Trophoblast cell (in vitro differentiated cells and primary cell): ENCODE data around the gene TMEM259.

Experiments used
- DNase-seq, 2 donors: peaks; one replicate each; pipeline ENCODE4 v3.0.0-alpha.2; 2016
- H2AFZ ChIP-seq: 2 replicates; pipeline ENCODE4 v1.6.1; 2013; ENCODE audit warnings: low read length, moderate library complexity, mild to moderate bottlenecking; ENCODE audit not compliant: insufficient read depth, poor library complexity
- H2AK5ac ChIP-seq: 2 replicates; pipeline ENCODE4 v1.6.1; 2013; ENCODE audit warnings: mild to moderate bottlenecking, low read length
- H2BK120ac ChIP-seq: 2 replicates; pipeline ENCODE4 v1.6.1; 2013; ENCODE audit warnings: low read length, mild to moderate bottlenecking, moderate library complexity; ENCODE audit not compliant: insufficient read depth, poor library complexity
- H2BK12ac ChIP-seq: 2 replicates; pipeline ENCODE4 v1.6.1; 2013; ENCODE audit warnings: mild to moderate bottlenecking, low read length, moderate library complexity
- H2BK5ac ChIP-seq: 2 replicates; pipeline ENCODE4 v1.6.1; 2013; ENCODE audit warnings: low read length, low read depth, moderate library complexity, mild to moderate bottlenecking; ENCODE audit not compliant: poor library complexity
- H3K14ac ChIP-seq: 2 replicates; pipeline ENCODE4 v1.6.1; 2013; ENCODE audit warnings: mild to moderate bottlenecking, low read length
- H3K18ac ChIP-seq: 2 replicates; pipeline ENCODE4 v1.6.1; 2013; ENCODE audit warnings: mild to moderate bottlenecking, low read length
- H3K23ac ChIP-seq: 2 replicates; pipeline ENCODE4 v1.6.1; 2013; ENCODE audit warnings: low read length
- H3K27ac ChIP-seq: 2 replicates; pipeline ENCODE4 v1.5.1; 2013; ENCODE audit warnings: low read depth, mild to moderate bottlenecking, inconsistent platforms, low read length, moderate library complexity
- H3K27me3 ChIP-seq: 2 replicates; pipeline ENCODE4 v1.6.1; 2013; ENCODE audit warnings: inconsistent platforms, mild to moderate bottlenecking, low read length, moderate library complexity; ENCODE audit not compliant: insufficient read depth
- H3K36me3 ChIP-seq, 2 experiments: 1 replicate in 1 of 2; 2 replicates in 1 of 2; pipeline ENCODE4 v1.6.1; 2013; ENCODE audit warnings: low read length in 2 of 2, mild to moderate bottlenecking in 2 of 2, moderate library complexity in 1 of 2; ENCODE audit not compliant: insufficient read depth in 2 of 2, control insufficient read depth in 1 of 2
- H3K4ac ChIP-seq: 2 replicates; pipeline ENCODE4 v1.6.1; 2013; ENCODE audit warnings: low read depth, mild to moderate bottlenecking, low read length, moderate library complexity
- H3K4me1 ChIP-seq, 2 experiments: 1 replicate in 1 of 2; 2 replicates in 1 of 2; pipeline ENCODE4 v1.6.1; 2013; ENCODE audit warnings: low read length in 2 of 2, mild to moderate bottlenecking in 2 of 2, moderate library complexity in 1 of 2; ENCODE audit not compliant: insufficient read depth in 2 of 2, control insufficient read depth in 1 of 2
- H3K4me2 ChIP-seq: 2 replicates; pipeline ENCODE4 v1.6.1; 2013; ENCODE audit warnings: inconsistent platforms, mild to moderate bottlenecking, low read length, moderate library complexity
- H3K4me3 ChIP-seq: 2 replicates; pipeline ENCODE4 v1.5.1; 2013; ENCODE audit warnings: mild to moderate bottlenecking, low read depth, low read length, inconsistent platforms
- H3K79me1 ChIP-seq: one replicate; pipeline ENCODE4 v1.6.1; 2013; ENCODE audit warnings: low read length
- H3K79me2 ChIP-seq: 2 replicates; pipeline ENCODE4 v1.6.1; 2013; ENCODE audit warnings: low read length, mild to moderate bottlenecking; ENCODE audit not compliant: control insufficient read depth, insufficient read depth, poor library complexity
- H3K9ac ChIP-seq: 2 replicates; pipeline ENCODE4 v1.6.1; 2013; ENCODE audit warnings: mild to moderate bottlenecking, low read length
- H3K9me3 ChIP-seq: 2 replicates; pipeline ENCODE4 v1.6.1; 2013; ENCODE audit warnings: low read depth, mild to moderate bottlenecking, control low read depth, inconsistent platforms, low read length; ENCODE audit not compliant: insufficient read depth
- H4K12ac ChIP-seq: 2 replicates; pipeline ENCODE4 v1.6.1; 2013; ENCODE audit warnings: low read depth, mild to moderate bottlenecking, low read length, moderate library complexity
- H4K8ac ChIP-seq: 2 replicates; pipeline ENCODE4 v1.6.1; 2013; ENCODE audit warnings: low read depth, mild to moderate bottlenecking, low read length, moderate library complexity
- H4K91ac ChIP-seq: one replicate; pipeline ENCODE4 v1.6.1; 2013; ENCODE audit warnings: low read depth, mild to moderate bottlenecking, low read length, moderate library complexity
- WGBS: extraction: QIAGEN DNeasy Blood & Tissue Kit; methylation state at CpG from one replicate; pipeline ENCODE4 v1.1.7; 2013; ENCODE audit warnings: missing lambda C conversion rate; ENCODE audit not compliant: insufficient read length, insufficient coverage; ENCODE audit errors: extremely low coverage; 5-methylcytosine and 5-hydroxymethylcytosine counted together

Gene TMEM259

DNA sequence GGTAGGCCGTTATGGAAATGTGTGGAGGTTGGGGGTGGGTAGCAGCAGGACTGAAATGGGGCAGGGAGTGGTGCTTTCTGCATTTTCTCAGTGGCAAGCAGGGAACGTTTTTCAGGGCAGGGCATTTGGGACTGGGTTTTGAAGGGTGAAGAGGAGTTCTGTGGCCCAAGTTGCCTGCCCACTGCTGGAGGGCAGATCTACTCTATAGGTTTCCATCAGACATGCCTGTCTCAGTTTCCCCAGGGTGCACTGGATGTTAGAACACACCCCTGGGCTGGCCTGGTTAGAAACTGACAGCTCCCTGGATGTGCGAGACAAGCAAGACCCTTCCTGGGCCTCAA lies 21.6 kb downstream of the TMEM259 start:
- Histone ChIP-seq H2BK5ac (no peak overlapping the region), H2AFZ (no peak overlapping the region)
- no peak for DNase-seq

DNA sequence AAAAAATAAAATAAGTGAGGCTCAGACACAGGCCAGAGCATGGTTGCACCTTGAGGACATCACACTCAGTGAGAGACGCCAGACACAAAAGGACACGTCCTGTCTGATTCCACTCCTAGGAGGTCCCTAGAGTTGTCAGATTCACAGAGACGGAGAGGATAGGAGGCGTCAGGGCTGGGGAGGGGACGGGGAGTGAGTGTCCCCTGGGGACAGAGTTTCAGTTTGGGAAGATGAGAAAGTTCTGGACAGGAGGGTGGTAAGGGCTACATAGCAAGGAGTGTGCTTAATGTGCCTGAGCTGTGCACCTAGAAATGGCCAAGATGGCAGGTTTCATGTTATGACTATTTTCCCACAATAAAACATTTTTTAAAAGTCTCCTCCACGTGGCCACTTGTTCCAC lies 22.9 kb downstream of the TMEM259 start:
- Histone ChIP-seq H3K23ac (no peak overlapping the region), H3K4me1 (peaks cover 18 to 21% of the 10 kb centered on the region in 2 experiments), H2BK12ac (no peak overlapping the region), H2BK120ac (no peak overlapping the region), H3K4ac (no peak overlapping the region), H4K12ac (no peak overlapping the region), H3K18ac (no peak overlapping the region), H3K27me3 (peaks cover 13% of the 10 kb centered on the region), H3K9me3 (peaks cover 7% of the 10 kb centered on the region), H3K27ac (no peak overlapping the region), H3K4me2 (no peak overlapping the region), H2AK5ac (no peak overlapping the region), H3K79me1 (peaks cover 8% of the 10 kb centered on the region), H2AFZ (no peak overlapping the region), H3K14ac (no peak overlapping the region), H3K79me2 (no peaks in the 10 kb centered on the region), H4K8ac (no peak overlapping the region), H3K36me3 (peaks cover 11 to 13% of the 10 kb centered on the region in 2 experiments), H3K4me3 (no peak overlapping the region), H3K9ac (no peak overlapping the region), H2BK5ac (no peak overlapping the region), H4K91ac (no peak overlapping the region)
- WGBS = no CpG with 5 or more reads among the region's 6 CpGs
- DNase-seq = no peak

More for the DNA sequence above, 21.6 kb downstream of the TMEM259 start:
- Histone ChIP-seq H3K36me3 (peaks cover 5 to 9% of the 10 kb centered on the region in 2 experiments), H3K27me3 (peaks cover 13% of the 10 kb centered on the region), H3K18ac (no peak overlapping the region), H3K9ac (no peak overlapping the region), H3K4me3 (no peak overlapping the region), H3K79me1 (peaks cover 2% of the 10 kb centered on the region), H3K4ac (no peak overlapping the region), H3K4me1 (peaks cover 9 to 10% of the 10 kb centered on the region in 2 experiments), H4K12ac (no peak overlapping the region), H3K4me2 (no peak overlapping the region), H3K23ac (no peak overlapping the region), H4K8ac (no peak overlapping the region), H3K79me2 (no peaks in the 10 kb centered on the region), H2BK120ac (no peak overlapping the region), H3K14ac (no peak overlapping the region), H2AK5ac (no peak overlapping the region), H3K9me3 (peaks cover 5% of the 10 kb centered on the region), H4K91ac (no peak overlapping the region), H2BK12ac (no peak overlapping the region), H3K27ac (no peak overlapping the region)
- WGBS = no CpG with 5 or more reads among the region's 3 CpGs

DNA sequence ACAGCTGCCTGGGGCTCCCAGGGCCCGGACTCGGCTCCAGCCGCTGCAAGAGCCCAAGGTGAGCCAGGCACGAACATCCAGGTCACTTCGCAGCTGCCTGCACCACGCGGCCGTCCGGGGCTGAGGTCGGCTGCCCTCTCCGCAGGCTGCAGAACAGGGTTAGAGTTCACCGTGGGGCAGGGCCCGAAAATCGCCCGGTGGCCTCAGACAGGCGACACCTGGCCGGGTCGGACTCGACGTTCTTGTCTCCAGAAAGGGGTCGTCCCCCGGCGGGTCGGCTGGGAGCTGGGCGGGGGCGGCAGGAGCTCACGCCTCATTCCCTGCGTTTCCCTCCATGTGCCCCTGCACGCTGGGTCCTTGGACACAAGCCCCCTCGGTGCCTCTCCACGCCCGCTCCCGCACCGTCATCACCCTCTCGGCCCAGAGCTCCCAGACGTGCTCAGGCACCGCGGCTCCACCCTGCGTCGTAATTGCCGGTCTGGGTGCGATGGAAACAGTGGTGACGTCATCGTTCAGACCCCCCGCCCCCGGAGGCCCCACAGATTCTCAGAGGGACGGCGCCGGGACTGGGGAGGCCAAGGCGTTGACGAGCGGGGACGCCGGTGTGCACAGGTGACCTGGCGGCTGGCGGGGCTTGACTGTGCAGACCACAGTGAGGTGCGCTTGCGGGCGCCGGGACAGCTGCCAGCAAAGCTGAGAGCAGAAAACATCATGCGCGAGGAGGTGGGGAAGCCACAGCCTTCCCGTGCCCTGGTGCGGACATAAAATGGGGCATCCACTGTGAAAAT lies 24.7 kb downstream of the TMEM259 start:
- H3K14ac ChIP-seq = no peak overlapping the region
- peak overlapping the region; percentile 48 for H4K91ac ChIP-seq
- no peak overlapping the region for H4K12ac ChIP-seq
- no peak overlapping the region for H3K4me3 ChIP-seq
- peaks cover 11% of the 10 kb centered on the region for H3K27me3 ChIP-seq
- peaks cover 24 to 25% of the 10 kb centered on the region in 2 experiments for H3K36me3 ChIP-seq
- peak overlapping the region; percentile 20 for H2AK5ac ChIP-seq
- H2AFZ ChIP-seq = no peak overlapping the region
- peak overlapping the region; percentile 10 for H2BK12ac ChIP-seq
- H3K4ac ChIP-seq = no peak overlapping the region
- H2BK5ac ChIP-seq = no peak overlapping the region
- peaks cover 23 to 26% of the 10 kb centered on the region in 2 experiments for H3K4me1 ChIP-seq
- peaks cover 11% of the 10 kb centered on the region for H3K79me1 ChIP-seq
- H2BK120ac ChIP-seq = no peak overlapping the region
- H3K4me2 ChIP-seq = peak overlapping the region; percentile 37
- no peak overlapping the region for H3K9ac ChIP-seq
- H4K8ac ChIP-seq = peak overlapping the region; percentile 17
- no peak overlapping the region for H3K27ac ChIP-seq
- H3K79me2 ChIP-seq = no peaks in the 10 kb centered on the region
- DNase-seq = peak in 1 of 2 donors; percentile 29
- H3K18ac ChIP-seq = no peak overlapping the region
- H3K9me3 ChIP-seq = peaks cover 7% of the 10 kb centered on the region
- WGBS = no CpG with 5 or more reads among the region's 64 CpGs
- H3K23ac ChIP-seq = no peak overlapping the region

DNA sequence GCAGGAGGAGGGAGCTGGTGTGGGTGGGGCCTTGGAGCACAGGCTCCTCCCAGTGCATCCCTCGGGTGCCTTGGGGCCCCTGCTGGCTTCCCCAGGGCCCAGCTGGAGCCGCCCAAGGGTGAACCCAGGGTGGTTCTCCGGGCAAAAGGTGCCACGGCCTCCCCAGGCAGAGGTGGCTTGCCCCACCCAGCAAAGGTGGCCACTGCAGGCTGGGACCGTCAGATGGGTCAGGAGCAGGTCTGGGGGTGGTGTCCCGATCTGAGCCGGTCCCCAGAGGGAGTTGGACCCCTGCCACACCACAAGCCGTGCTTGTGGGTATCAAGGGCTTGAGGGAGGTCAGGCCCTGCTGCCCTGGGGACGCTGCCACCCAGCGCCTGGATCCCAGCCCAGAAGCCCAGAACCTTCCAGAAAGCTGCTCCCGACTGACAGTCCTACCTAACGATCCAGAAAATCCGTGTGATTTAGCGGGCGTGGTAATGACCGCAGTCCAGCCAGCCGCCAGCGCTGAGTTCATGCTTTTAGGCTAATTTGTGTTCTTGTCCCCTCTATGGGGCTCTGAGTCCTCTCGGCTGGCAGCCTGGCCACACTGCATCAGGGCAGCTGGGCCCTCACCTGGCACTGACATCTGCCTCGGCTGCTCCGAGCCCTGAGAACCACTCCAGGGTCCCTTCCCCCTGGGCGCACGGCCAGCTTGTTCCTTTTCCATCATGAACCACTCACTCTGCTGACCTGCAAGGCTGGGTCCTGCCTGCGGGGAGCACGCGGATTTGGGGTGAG lies 25.7 kb downstream of the TMEM259 start:
- Histone ChIP-seq H3K4me1 (peaks cover 23 to 26% of the 10 kb centered on the region in 2 experiments), H3K79me1 (peaks cover 10% of the 10 kb centered on the region), H3K18ac (no peak overlapping the region), H3K9me3 (peaks cover 7% of the 10 kb centered on the region), H2AFZ (no peak overlapping the region), H2AK5ac (no peak overlapping the region), H3K27ac (no peak overlapping the region), H3K23ac (no peak overlapping the region), H3K4me3 (no peak overlapping the region), H4K12ac (no peak overlapping the region), H3K4ac (no peak overlapping the region), H2BK5ac (no peak overlapping the region), H3K4me2 (no peak overlapping the region), H2BK12ac (no peak overlapping the region), H3K79me2 (no peaks in the 10 kb centered on the region), H4K8ac (no peak overlapping the region), H3K36me3 (peaks cover 33 to 35% of the 10 kb centered on the region in 2 experiments), H3K14ac (no peak overlapping the region), H4K91ac (no peak overlapping the region), H2BK120ac (no peak overlapping the region), H3K27me3 (peaks cover 1% of the 10 kb centered on the region), H3K9ac (no peak overlapping the region)
- WGBS = no CpG with 5 or more reads among the region's 26 CpGs
- no peak for DNase-seq
